HG02678 (cell line): Measurements from ENCODE around the gene ITPK1.
"Not testable (repeated sequence)": the region's sequence is repeated elsewhere in the genome, so short reads cannot be mapped to it uniquely, and the experiment has no call there.

Experiments
- ATAC-seq: cut with Tn5 transposase; IDR thresholded peaks from one replicate; pipeline ENCODE4 v1.9.1; 2021; ENCODE audit warnings: mild to moderate bottlenecking, moderate library complexity; ENCODE audit not compliant: unreplicated experiment

ITPK1 gene

GRCh38 chr14:93105856-93106255 lies 9.9 kb downstream of the ITPK1 start:
- ATAC-seq: not testable (repeated sequence)

GRCh38 chr14:93105362-93105761 lies 10.4 kb downstream of the ITPK1 start:
- no peak for ATAC-seq

- ATAC-seq: no peak
Measured at GRCh38 chr14:93104961-93105360, 10.8 kb downstream of the ITPK1 start.

GRCh38 chr14:93103392-93104080 lies 12.2 kb downstream of the ITPK1 start:
- peak; percentile 86 for ATAC-seq

GRCh38 chr14:93102141-93102540 lies 13.6 kb downstream of the ITPK1 start:
- ATAC-seq: no peak

GRCh38 chr14:93101181-93101580 lies 14.5 kb downstream of the ITPK1 start:
- no peak for ATAC-seq

GRCh38 chr14:93100570-93100969 lies 15.2 kb downstream of the ITPK1 start:
- ATAC-seq: no peak

GRCh38 chr14:93100100-93100499 lies 15.6 kb downstream of the ITPK1 start:
- ATAC-seq: no peak

GRCh38 chr14:93099643-93100042 lies 16.1 kb downstream of the ITPK1 start:
- ATAC-seq: no peak

GRCh38 chr14:93099196-93099595 lies 16.5 kb downstream of the ITPK1 start:
- no peak for ATAC-seq

GRCh38 chr14:93096691-93097322 lies 18.9 kb downstream of the ITPK1 start:
- ATAC-seq: no peak

- ATAC-seq: no peak
Measured at GRCh38 chr14:93095742-93096510, 19.8 kb downstream of the ITPK1 start.

- ATAC-seq: no peak
Measured at GRCh38 chr14:93094121-93094918, 21.4 kb downstream of the ITPK1 start.

GRCh38 chr14:93092606-93093556 lies 22.8 kb downstream of the ITPK1 start:
- ATAC-seq: no peak

- no peak for ATAC-seq
Measured at GRCh38 chr14:93091666-93092065, 24.1 kb downstream of the ITPK1 start.

- no peak for ATAC-seq
Measured at GRCh38 chr14:93090826-93091555, 24.7 kb downstream of the ITPK1 start.

- ATAC-seq: no peak
Measured at GRCh38 chr14:93089521-93090269, 26.0 kb downstream of the ITPK1 start.

GRCh38 chr14:93086441-93087055 lies 29.2 kb downstream of the ITPK1 start:
- peak; percentile 58 for ATAC-seq
